Astrocyte (in vitro differentiated cells and primary cell): ENCODE measurements around the gene SEMA4D.

ENCODE experiments used
- CTCF ChIP-seq: IDR thresholded peaks from 2 replicates; pipeline ENCODE4 v1.5.1; 2011; ENCODE audit warnings: low read depth, mild to moderate bottlenecking, inconsistent platforms, low read length, moderate library complexity; ENCODE audit not compliant: insufficient read depth
- EZH2 ChIP-seq: IDR thresholded peaks from 2 replicates; pipeline ENCODE4 v1.6.1; 2012; ENCODE audit warnings: mild to moderate bottlenecking, low read length, inconsistent platforms; ENCODE audit not compliant: insufficient read depth

GRCh38 chr9:89367281-89367680 is 130.6 kb downstream of the SEMA4D start:
- TF ChIP-seq EZH2 (no peak), CTCF (no peak)
